Cardiac muscle cell (in vitro differentiated cells and primary cell): ENCODE data around the gene CCNG2. TPM values are rescaled to one million over a fixed set of nuclear protein-coding genes. Genes with fewer than 3 reads are reported as not detected.

Source experiments
- DNase-seq, 2 donors: peaks; one replicate each; pipeline versions ENCODE4 v3.0.0 to v3.0.0-alpha.2; 2010 to 2017; ENCODE audit warnings: low read depth in 1 of 2, low spot score in 1 of 2
- H3K27ac ChIP-seq: fragments of 200-600 bp; sonication (generic); 2 replicates; pipeline ENCODE4 v1.5.1; 2016
- H3K27me3 ChIP-seq: fragments of 200-600 bp; sonication (generic); 2 replicates; pipeline ENCODE4 v1.6.0; 2016; ENCODE audit warnings: control low read depth
- H3K36me3 ChIP-seq: fragments of 200-600 bp; sonication (generic); 2 replicates; pipeline ENCODE4 v1.5.1; 2016; ENCODE audit warnings: control low read depth
- H3K4me1 ChIP-seq: fragments of 200-600 bp; sonication (generic); 2 replicates; pipeline ENCODE4 v1.8.1; 2017; ENCODE audit warnings: low read depth, mild to moderate bottlenecking, mixed run types
- H3K4me3 ChIP-seq: fragments of 200-600 bp; sonication (generic); 2 replicates; pipeline ENCODE4 v1.5.1; 2016; ENCODE audit warnings: mild to moderate bottlenecking
- H3K9me3 ChIP-seq: fragments of 200-600 bp; sonication (generic); 2 replicates; pipeline ENCODE4 v1.5.1; 2017; ENCODE audit warnings: low read depth, mild to moderate bottlenecking, control low read depth
- polyA plus RNA-seq: library from polyadenylated mRNA; unstranded; fragments of >200 nt; fragmentation: Nextera tagmentation; extraction: Ambion mirVana; gene quantifications from 2 replicates; pipeline ENCODE4 v1.2.1, GENCODE V29; 2016
- total RNA-seq: library from RNA; depleted of rRNA; stranded (reverse); fragments of >200 nt; gene quantifications from 2 replicates; pipeline ENCODE4 v1.2.3, GENCODE V29; 2016
- TF ChIP-seq, protein P1 (sequence below): IDR thresholded peaks from 2 replicates; pipeline ENCODE4 v1.5.1; 2012; ENCODE audit warnings: low read depth, mild to moderate bottlenecking, low read length

The CCNG2 gene
- total and polyA plus RNA-seq, 2 experiments from 2014 or later = 15.0 to 18.3 TPM

GRCh38 chr4:77204621-77205020, 47.6 kb downstream of the CCNG2 start:
- TF ChIP-seq, protein P1, sequence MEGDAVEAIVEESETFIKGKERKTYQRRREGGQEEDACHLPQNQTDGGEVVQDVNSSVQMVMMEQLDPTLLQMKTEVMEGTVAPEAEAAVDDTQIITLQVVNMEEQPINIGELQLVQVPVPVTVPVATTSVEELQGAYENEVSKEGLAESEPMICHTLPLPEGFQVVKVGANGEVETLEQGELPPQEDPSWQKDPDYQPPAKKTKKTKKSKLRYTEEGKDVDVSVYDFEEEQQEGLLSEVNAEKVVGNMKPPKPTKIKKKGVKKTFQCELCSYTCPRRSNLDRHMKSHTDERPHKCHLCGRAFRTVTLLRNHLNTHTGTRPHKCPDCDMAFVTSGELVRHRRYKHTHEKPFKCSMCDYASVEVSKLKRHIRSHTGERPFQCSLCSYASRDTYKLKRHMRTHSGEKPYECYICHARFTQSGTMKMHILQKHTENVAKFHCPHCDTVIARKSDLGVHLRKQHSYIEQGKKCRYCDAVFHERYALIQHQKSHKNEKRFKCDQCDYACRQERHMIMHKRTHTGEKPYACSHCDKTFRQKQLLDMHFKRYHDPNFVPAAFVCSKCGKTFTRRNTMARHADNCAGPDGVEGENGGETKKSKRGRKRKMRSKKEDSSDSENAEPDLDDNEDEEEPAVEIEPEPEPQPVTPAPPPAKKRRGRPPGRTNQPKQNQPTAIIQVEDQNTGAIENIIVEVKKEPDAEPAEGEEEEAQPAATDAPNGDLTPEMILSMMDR = no peak
- no peaks in the 10 kb centered on the region for H3K36me3 ChIP-seq

DNA sequence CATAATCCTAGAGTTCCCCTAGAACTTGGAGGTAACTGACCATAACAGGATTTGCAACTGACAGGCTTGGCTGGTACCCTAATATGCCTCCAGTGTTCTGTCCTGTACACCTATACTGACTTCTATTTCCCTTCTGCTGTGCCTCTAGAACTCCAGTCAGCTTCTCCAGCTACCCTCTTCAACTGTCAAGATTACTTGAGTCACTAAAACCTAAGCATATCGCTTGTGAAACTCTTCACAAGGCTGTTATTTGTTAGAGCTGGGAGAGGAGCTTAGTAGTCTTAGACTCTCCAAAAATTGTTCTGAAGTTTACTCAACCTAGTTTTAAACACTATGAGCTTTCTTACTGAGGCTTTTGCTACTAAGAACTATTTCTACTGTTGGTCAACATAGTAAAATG, 52.0 kb downstream of the CCNG2 start:
- Histone ChIP-seq H3K9me3 (no peaks in the 10 kb centered on the region), H3K4me3 (no peak overlapping the region), H3K27ac (no peak overlapping the region), H3K4me1 (no peaks in the 10 kb centered on the region), H3K36me3 (no peaks in the 10 kb centered on the region), H3K27me3 (peaks cover 26% of the 10 kb centered on the region)
- TF ChIP-seq, protein P1 = no peak
- peak in 1 of 2 donors; percentile 22 for DNase-seq

More at GRCh38 chr4:77204621-77205020, 47.6 kb downstream of the CCNG2 start:
- Histone ChIP-seq H3K9me3 (no peaks in the 10 kb centered on the region), H3K27ac (no peak overlapping the region), H3K4me1 (no peaks in the 10 kb centered on the region), H3K4me3 (no peak overlapping the region), H3K27me3 (peaks cover 17% of the 10 kb centered on the region)
- DNase-seq = no peak

DNA sequence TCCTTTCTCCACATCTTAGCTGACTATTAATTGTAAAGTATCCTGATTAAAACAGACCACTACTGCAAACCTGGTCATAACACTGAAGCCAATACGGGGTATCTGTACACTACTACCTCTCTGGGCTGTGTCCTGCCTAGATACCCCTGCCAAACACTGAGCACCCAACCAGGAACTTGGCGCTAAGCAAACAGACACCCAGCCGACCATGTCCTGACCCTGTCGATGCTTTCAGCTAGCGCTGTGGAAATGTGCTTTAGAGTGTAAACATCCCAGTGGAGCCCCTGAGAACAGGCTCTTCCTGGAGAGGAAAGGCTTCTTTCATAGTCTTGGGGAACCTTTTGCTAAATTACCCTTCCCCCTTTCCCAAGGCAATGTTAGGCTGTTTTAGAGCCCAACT, 52.9 kb downstream of the CCNG2 start:
- no peak for DNase-seq
- H3K27ac ChIP-seq = no peak overlapping the region
- TF ChIP-seq, protein P1 = no peak
- no peak overlapping the region for H3K4me3 ChIP-seq
- peaks cover 4% of the 10 kb centered on the region for H3K4me1 ChIP-seq
- peaks cover 26% of the 10 kb centered on the region for H3K27me3 ChIP-seq
- H3K36me3 ChIP-seq = no peaks in the 10 kb centered on the region
- H3K9me3 ChIP-seq = no peaks in the 10 kb centered on the region

DNA sequence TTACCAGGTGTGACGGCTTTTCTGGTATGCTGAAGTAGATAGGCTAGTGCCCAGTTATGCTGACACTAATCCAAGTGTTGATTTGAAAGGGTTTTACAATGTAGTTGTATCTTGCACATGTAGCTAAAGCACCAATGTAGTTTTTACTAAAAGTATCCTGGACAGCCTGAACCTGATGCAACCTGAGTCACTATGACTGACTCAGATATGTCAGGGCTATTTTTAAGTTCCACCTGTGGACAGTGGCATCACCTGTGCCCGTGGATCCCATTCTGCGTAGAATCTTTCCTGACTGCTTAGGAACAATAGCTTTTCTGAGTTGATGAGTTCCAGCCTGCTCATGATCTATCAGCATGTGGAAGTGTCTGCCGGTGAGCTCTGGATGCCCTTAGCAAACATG, 58.1 kb downstream of the CCNG2 start:
- no peaks in the 10 kb centered on the region for H3K36me3 ChIP-seq
- H3K4me1 ChIP-seq = peaks cover 4% of the 10 kb centered on the region
- DNase-seq = no peak
- H3K27me3 ChIP-seq = peaks cover 23% of the 10 kb centered on the region
- TF ChIP-seq, protein P1 = no peak
- no peak overlapping the region for H3K4me3 ChIP-seq
- no peaks in the 10 kb centered on the region for H3K9me3 ChIP-seq
- H3K27ac ChIP-seq = no peak overlapping the region

DNA sequence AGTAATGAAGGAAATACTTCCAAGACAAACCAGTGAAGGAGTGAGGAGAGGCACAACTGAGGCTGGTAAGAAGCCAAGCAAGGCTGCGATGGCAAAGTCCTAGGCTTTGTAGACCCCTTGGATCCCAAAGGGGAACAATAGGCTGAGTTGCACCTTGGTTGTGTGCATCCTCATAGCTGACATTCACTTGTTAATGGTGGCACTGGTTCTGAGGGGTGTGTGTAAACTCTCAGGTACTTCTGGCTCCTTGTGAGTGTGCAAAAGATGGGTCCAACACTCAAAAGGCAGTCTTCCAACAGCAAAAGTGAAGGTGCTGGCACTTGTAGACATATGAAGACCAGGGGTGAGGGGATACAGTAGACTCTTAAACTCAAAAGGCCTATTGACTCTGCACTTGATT, 60.5 kb downstream of the CCNG2 start:
- no peak for DNase-seq
- peaks cover 15% of the 10 kb centered on the region for H3K4me1 ChIP-seq
- H3K36me3 ChIP-seq = no peaks in the 10 kb centered on the region
- no peak overlapping the region for H3K27ac ChIP-seq
- H3K9me3 ChIP-seq = no peaks in the 10 kb centered on the region
- TF ChIP-seq, protein P1 = no peak
- H3K27me3 ChIP-seq = peaks cover 19% of the 10 kb centered on the region
- no peak overlapping the region for H3K4me3 ChIP-seq

DNA sequence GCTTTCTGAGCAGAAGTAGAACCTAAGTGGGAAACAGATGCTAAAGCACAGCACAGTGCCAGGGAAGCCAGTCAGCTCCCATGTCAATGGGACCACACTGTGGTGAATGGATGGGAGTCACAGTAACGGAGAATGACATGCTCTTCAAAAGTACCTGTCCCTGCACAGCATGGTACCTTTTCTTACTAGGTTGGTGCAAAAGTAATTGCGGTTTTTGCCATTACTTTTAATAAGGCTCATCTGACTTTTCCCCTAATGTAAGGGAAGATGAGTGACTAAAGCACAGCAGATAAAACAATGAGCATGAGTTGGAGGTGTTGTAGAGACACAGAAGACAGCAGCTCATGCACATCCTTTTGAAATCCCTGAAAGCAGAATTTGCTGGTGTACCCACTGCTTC, 62.3 kb downstream of the CCNG2 start:
- no peak overlapping the region for H3K4me3 ChIP-seq
- H3K27me3 ChIP-seq = peaks cover 22% of the 10 kb centered on the region
- H3K36me3 ChIP-seq = no peaks in the 10 kb centered on the region
- peaks cover 15% of the 10 kb centered on the region for H3K4me1 ChIP-seq
- DNase-seq = no peak
- TF ChIP-seq, protein P1 = no peak
- no peak overlapping the region for H3K27ac ChIP-seq
- H3K9me3 ChIP-seq = no peaks in the 10 kb centered on the region
